SK-N-SH (cell line): ENCODE results near the gene PELI3. TPM values are rescaled to one million over a fixed set of nuclear protein-coding genes. Genes with fewer than 3 reads are reported as not detected.

Experiments used
- CTCF ChIA-PET: fragments of 300-600, 350-600 bp; formaldehyde crosslinking; extraction: SDS; loops from one replicate; lab custom pipeline; 2021; lab: Yijun Ruan, JAX
- POLR2A ChIA-PET: fragments of 350-600 bp; sonication (Branson Sonifier 250); formaldehyde crosslinking; extraction: SDS; loops from one replicate; lab custom pipeline; 2020; ENCODE audit warnings: antibody characterized with exemption, inconsistent platforms; lab: Yijun Ruan, JAX
- DNase-seq: peaks from one replicate; pipeline ENCODE4 v3.0.0; 2012
- H2AFZ ChIP-seq: fragments of 200-600 bp; sonication (generic); 2 replicates; pipeline ENCODE4 v1.8.1; 2016; ENCODE audit warnings: antibody characterized with exemption, mild to moderate bottlenecking, low read depth
- H3F3A ChIP-seq: fragments of 200-600 bp; sonication (generic); replicated peaks from 2 replicates; pipeline ENCODE3; 2016; ENCODE audit warnings: antibody characterized with exemption, mild to moderate bottlenecking; ENCODE audit not compliant: insufficient read depth
- H3K27ac ChIP-seq, 2 experiments: fragments of 200-500 bp in 1 of 2; fragments of 200-600 bp in 1 of 2; sonication (Bioruptor generic) in 1 of 2; sonication (generic), shearing (Covaris generic) in 1 of 2; 2 replicates each; pipeline versions ENCODE4 v1.5.1 to v1.6.1; 2014 to 2016; ENCODE audit warnings: low read depth in 2 of 2, inconsistent platforms in 1 of 2, low read length in 1 of 2, mild to moderate bottlenecking in 1 of 2, mixed read lengths in 1 of 2
- H3K27me3 ChIP-seq: fragments of 200-600 bp; sonication (generic), shearing (Covaris generic); 2 replicates; pipeline ENCODE4 v1.6.1; 2016; ENCODE audit warnings: mixed run types; ENCODE audit not compliant: insufficient read depth
- H3K36me3 ChIP-seq, 2 experiments: fragments of 200-500 bp in 1 of 2; fragments of 200-600 bp in 1 of 2; sonication (Bioruptor generic) in 1 of 2; sonication (generic) in 1 of 2; replicated peaks in 1 of 2; 2 replicates each; pipeline versions ENCODE3 to v1.5.1; 2014 to 2016; ENCODE audit warnings: low read length in 1 of 2, mild to moderate bottlenecking in 1 of 2; ENCODE audit not compliant: insufficient read depth in 2 of 2, control insufficient read depth in 1 of 2
- H3K4me1 ChIP-seq, 2 experiments: fragments of 200-500 bp in 1 of 2; fragments of 200-600 bp in 1 of 2; sonication (Bioruptor generic) in 1 of 2; sonication (generic), shearing (Covaris generic) in 1 of 2; 2 replicates each; pipeline versions ENCODE4 v1.5.1 to v1.6.1; 2014 to 2016; ENCODE audit warnings: low read depth in 1 of 2, low read length in 1 of 2, mixed run types in 1 of 2; ENCODE audit not compliant: insufficient read depth in 2 of 2, control insufficient read depth in 1 of 2
- H3K4me2 ChIP-seq: fragments of 200-600 bp; sonication (generic), shearing (Covaris generic); 2 replicates; pipeline ENCODE4 v1.6.1; 2017; ENCODE audit warnings: mixed run types
- H3K4me3 ChIP-seq, 2 experiments: fragments of 200-500 bp in 1 of 2; fragments of 200-600 bp in 1 of 2; sonication (Bioruptor generic) in 1 of 2; sonication (generic), shearing (Covaris generic) in 1 of 2; 2 replicates each; pipeline versions ENCODE4 v1.5.1 to v1.8.1; 2014 to 2016; ENCODE audit warnings: low read depth in 2 of 2, inconsistent platforms in 1 of 2, low read length in 1 of 2, mild to moderate bottlenecking in 1 of 2, mixed read lengths in 1 of 2, moderate library complexity in 1 of 2
- H3K79me2 ChIP-seq: fragments of 200-600 bp; sonication (generic); 2 replicates; pipeline ENCODE4 v1.8.1; 2017; ENCODE audit warnings: mild to moderate bottlenecking; ENCODE audit not compliant: insufficient read depth
- H3K9ac ChIP-seq: fragments of 200-600 bp; sonication (generic); 2 replicates; pipeline ENCODE4 v1.6.1; 2017; ENCODE audit warnings: mixed run types
- H3K9me2 ChIP-seq: fragments of 200-600 bp; sonication (generic); 2 replicates; pipeline ENCODE4 v1.6.1; 2017; ENCODE audit warnings: mixed run types
- H3K9me3 ChIP-seq: fragments of 200-600 bp; sonication (generic); 2 replicates; pipeline ENCODE4 v1.6.1; 2017; ENCODE audit warnings: mixed run types, mild to moderate bottlenecking, moderate library complexity
- H4K20me1 ChIP-seq: fragments of 200-600 bp; sonication (generic); 2 replicates; pipeline ENCODE4 v1.6.1; 2017; ENCODE audit warnings: mild to moderate bottlenecking, mixed run types; ENCODE audit not compliant: insufficient read depth
- FOSL2 ChIP-seq: IDR thresholded peaks from 2 replicates; pipeline ENCODE4 v1.4.0; 2012; ENCODE audit warnings: low read depth, mild to moderate bottlenecking, moderate library complexity, borderline replicate concordance
- FOXJ3 ChIP-seq: sonication (generic); formaldehyde crosslinking; IDR thresholded peaks from 2 replicates; pipeline ENCODE4 v1.5.1; 2020; ENCODE audit warnings: mild to moderate bottlenecking, missing genetic modification reagents
- GABPA ChIP-seq: IDR thresholded peaks from 2 replicates; pipeline ENCODE4 v1.4.0; 2012; ENCODE audit warnings: low read depth, mild to moderate bottlenecking
- JUND ChIP-seq: IDR thresholded peaks from 2 replicates; pipeline ENCODE4 v1.4.0; 2012
- MAX ChIP-seq: IDR thresholded peaks from 2 replicates; pipeline ENCODE4 v1.4.0; 2012; ENCODE audit warnings: low read depth
- NFIC ChIP-seq: IDR thresholded peaks from 2 replicates; pipeline ENCODE4 v1.4.0; 2012; ENCODE audit warnings: borderline replicate concordance
- RAD21 ChIP-seq: IDR thresholded peaks from 2 replicates; pipeline ENCODE4 v1.6.1; 2012; ENCODE audit warnings: mild to moderate bottlenecking, low read length
- RCOR1 ChIP-seq: fragments of 150-350 bp; IDR thresholded peaks from 2 replicates; pipeline ENCODE4 v1.6.1; 2017; ENCODE audit warnings: antibody characterized with exemption, low read length
- SIN3A ChIP-seq: IDR thresholded peaks from 2 replicates; pipeline ENCODE4 v1.6.1; 2012; ENCODE audit warnings: low read depth, mild to moderate bottlenecking, low read length, moderate library complexity, borderline replicate concordance
- SMC3 ChIP-seq: IDR thresholded peaks from 2 replicates; pipeline ENCODE4 v1.6.1; 2012; ENCODE audit warnings: low read depth, low read length, improper control_type of control experiment
- TCF12 ChIP-seq: IDR thresholded peaks from 2 replicates; pipeline ENCODE4 v1.4.0; 2012
- USF1 ChIP-seq: IDR thresholded peaks from 2 replicates; pipeline ENCODE4 v1.4.0; 2012; ENCODE audit warnings: low read depth, borderline replicate concordance
- WGBS: methylation state at CpG from one replicate; pipeline ENCODE4 v1.1.6; 2017; ENCODE audit warnings: low lambda C conversion rate; 5-methylcytosine and 5-hydroxymethylcytosine counted together
- polyA plus RNA-seq, 3 experiments: library from polyadenylated mRNA; depleted of rRNA; stranded (reverse); fragments of >200 nt; gene quantifications; 2 replicates each; pipeline ENCODE4 v1.2.3, GENCODE V29; 2012
- TF ChIP-seq, protein P1 (sequence below): IDR thresholded peaks from 2 replicates; pipeline ENCODE4; 2012
- TF ChIP-seq, protein P2 (sequence below): fragments of 150-350 bp; IDR thresholded peaks from 2 replicates; pipeline ENCODE4 v1.6.1; 2016; ENCODE audit warnings: mild to moderate bottlenecking, low read depth, low read length
- TF ChIP-seq, protein P3 (sequence below): IDR thresholded peaks from 2 replicates; pipeline ENCODE4 v1.6.1; 2012; ENCODE audit warnings: mild to moderate bottlenecking, low read depth, low read length, moderate library complexity

Gene PELI3
- polyA plus RNA-seq, 1 of the 3 experiments (the other 2 are of a cell fraction), result 7.0 TPM

- ChIA-PET POLR2A (no interaction called here), CTCF (interaction anchor here (0.6 to 1.3 kb wide), 5 partner anchors 37 to 203 kb away, joined by 3 to 4 read pairs (median 3); partner anchors contain the start of gene MRPL11)
- TF ChIP-seq NFIC (no peak), RAD21 (no peak), FOXJ3 (CRISPR knock-in tag) (no peak)
- TF ChIP-seq, protein P1, sequence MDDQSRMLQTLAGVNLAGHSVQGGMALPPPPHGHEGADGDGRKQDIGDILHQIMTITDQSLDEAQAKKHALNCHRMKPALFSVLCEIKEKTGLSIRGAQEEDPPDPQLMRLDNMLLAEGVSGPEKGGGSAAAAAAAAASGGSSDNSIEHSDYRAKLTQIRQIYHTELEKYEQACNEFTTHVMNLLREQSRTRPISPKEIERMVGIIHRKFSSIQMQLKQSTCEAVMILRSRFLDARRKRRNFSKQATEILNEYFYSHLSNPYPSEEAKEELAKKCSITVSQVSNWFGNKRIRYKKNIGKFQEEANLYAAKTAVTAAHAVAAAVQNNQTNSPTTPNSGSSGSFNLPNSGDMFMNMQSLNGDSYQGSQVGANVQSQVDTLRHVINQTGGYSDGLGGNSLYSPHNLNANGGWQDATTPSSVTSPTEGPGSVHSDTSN, result no peak
- H3K4me1 ChIP-seq, result peaks cover 0 to 10% of the 10 kb centered on the region in 2 experiments; a peak in 2 of 4 replicates
- H3K4me2 ChIP-seq, result no peak overlapping the region
- WGBS, result 93% methylated on average over 21 of the region's 44 CpGs
- no peaks in the 10 kb centered on the region for H3F3A ChIP-seq
- peaks cover 17% of the 10 kb centered on the region; the same call in 1 of the 2 replicates for H3K79me2 ChIP-seq
- H3K27ac ChIP-seq, result no peak overlapping the region
- no peaks in the 10 kb centered on the region for H3K27me3 ChIP-seq
- H3K9ac ChIP-seq, result no peak overlapping the region
- H3K9me3 ChIP-seq, result no peaks in the 10 kb centered on the region
- DNase-seq, result no peak
- peaks cover 6 to 23% of the 10 kb centered on the region in 2 experiments for H3K36me3 ChIP-seq
- H4K20me1 ChIP-seq, result no peaks in the 10 kb centered on the region
- H2AFZ ChIP-seq, result no peak overlapping the region
- H3K4me3 ChIP-seq, result no peak overlapping the region
- no peaks in the 10 kb centered on the region for H3K9me2 ChIP-seq
Measured at GRCh38 chr11:66475349-66476172, 8.9 kb downstream of the PELI3 start.

- no peaks in the 10 kb centered on the region for H3K9me2 ChIP-seq
- peaks cover 17% of the 10 kb centered on the region; the same call in 1 of the 2 replicates for H3K79me2 ChIP-seq
- H3K4me1 ChIP-seq, result peaks cover 0 to 15% of the 10 kb centered on the region in 2 experiments; a peak in 2 of 4 replicates
- H3F3A ChIP-seq, result no peaks in the 10 kb centered on the region
- ChIA-PET POLR2A (no interaction called here), CTCF (interaction anchor here (0.6 to 1.3 kb wide), 4 partner anchors 38 to 90 kb away, joined by 3 to 4 read pairs (median 3); partner anchors contain the start of gene MRPL11)
- H3K9me3 ChIP-seq, result no peaks in the 10 kb centered on the region
- no peak overlapping the region for H3K4me2 ChIP-seq
- H3K27me3 ChIP-seq, result no peaks in the 10 kb centered on the region
- H2AFZ ChIP-seq, result no peak overlapping the region
- H3K36me3 ChIP-seq, result peaks cover 6 to 23% of the 10 kb centered on the region in 2 experiments
- no peak overlapping the region; a peak in 1 of 4 replicates for H3K27ac ChIP-seq
- no peaks in the 10 kb centered on the region for H4K20me1 ChIP-seq
- no peak overlapping the region for H3K9ac ChIP-seq
- WGBS, result 91% methylated on average over 5 of the region's 10 CpGs
- DNase-seq, result no peak
- no peak for TF ChIP-seq TCF12
- no peak for TF ChIP-seq RCOR1
- no peak for TF ChIP-seq USF1
- TF ChIP-seq, protein P2, sequence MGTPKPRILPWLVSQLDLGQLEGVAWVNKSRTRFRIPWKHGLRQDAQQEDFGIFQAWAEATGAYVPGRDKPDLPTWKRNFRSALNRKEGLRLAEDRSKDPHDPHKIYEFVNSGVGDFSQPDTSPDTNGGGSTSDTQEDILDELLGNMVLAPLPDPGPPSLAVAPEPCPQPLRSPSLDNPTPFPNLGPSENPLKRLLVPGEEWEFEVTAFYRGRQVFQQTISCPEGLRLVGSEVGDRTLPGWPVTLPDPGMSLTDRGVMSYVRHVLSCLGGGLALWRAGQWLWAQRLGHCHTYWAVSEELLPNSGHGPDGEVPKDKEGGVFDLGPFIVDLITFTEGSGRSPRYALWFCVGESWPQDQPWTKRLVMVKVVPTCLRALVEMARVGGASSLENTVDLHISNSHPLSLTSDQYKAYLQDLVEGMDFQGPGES, result no peak
- no peak for TF ChIP-seq FOSL2
- TF ChIP-seq GABPA, result no peak
- no peak for TF ChIP-seq MAX
- TF ChIP-seq, protein P3, sequence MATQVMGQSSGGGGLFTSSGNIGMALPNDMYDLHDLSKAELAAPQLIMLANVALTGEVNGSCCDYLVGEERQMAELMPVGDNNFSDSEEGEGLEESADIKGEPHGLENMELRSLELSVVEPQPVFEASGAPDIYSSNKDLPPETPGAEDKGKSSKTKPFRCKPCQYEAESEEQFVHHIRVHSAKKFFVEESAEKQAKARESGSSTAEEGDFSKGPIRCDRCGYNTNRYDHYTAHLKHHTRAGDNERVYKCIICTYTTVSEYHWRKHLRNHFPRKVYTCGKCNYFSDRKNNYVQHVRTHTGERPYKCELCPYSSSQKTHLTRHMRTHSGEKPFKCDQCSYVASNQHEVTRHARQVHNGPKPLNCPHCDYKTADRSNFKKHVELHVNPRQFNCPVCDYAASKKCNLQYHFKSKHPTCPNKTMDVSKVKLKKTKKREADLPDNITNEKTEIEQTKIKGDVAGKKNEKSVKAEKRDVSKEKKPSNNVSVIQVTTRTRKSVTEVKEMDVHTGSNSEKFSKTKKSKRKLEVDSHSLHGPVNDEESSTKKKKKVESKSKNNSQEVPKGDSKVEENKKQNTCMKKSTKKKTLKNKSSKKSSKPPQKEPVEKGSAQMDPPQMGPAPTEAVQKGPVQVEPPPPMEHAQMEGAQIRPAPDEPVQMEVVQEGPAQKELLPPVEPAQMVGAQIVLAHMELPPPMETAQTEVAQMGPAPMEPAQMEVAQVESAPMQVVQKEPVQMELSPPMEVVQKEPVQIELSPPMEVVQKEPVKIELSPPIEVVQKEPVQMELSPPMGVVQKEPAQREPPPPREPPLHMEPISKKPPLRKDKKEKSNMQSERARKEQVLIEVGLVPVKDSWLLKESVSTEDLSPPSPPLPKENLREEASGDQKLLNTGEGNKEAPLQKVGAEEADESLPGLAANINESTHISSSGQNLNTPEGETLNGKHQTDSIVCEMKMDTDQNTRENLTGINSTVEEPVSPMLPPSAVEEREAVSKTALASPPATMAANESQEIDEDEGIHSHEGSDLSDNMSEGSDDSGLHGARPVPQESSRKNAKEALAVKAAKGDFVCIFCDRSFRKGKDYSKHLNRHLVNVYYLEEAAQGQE, result no peak
- TF ChIP-seq SIN3A, result no peak
- no peak for TF ChIP-seq SMC3
- no peak for TF ChIP-seq JUND
- no peak overlapping the region for H3K4me3 ChIP-seq
Measured at GRCh38 chr11:66476173-66476840, 9.6 kb downstream of the PELI3 start.
